Activated CD8-positive, alpha-beta memory T cell treated with anti-CD3 and anti-CD28 coated beads for 4 hours (primary cell): ENCODE measurements around the gene RPL39L.

ENCODE experiments used
- DNase-seq, 2 donors: peaks; one replicate each; pipeline ENCODE4 v3.0.0-alpha.2; 2020; ENCODE audit warnings: low read depth in 2 of 2

Gene RPL39L

GRCh38 chr3:187098923-187099512 lies 40.3 kb downstream of the RPL39L start:
- DNase-seq, result no peak

GRCh38 chr3:187093320-187093719 lies 46.0 kb downstream of the RPL39L start:
- no peak for DNase-seq

- DNase-seq, result no peak
These were observed 50.6 kb downstream of the RPL39L start for GRCh38 chr3:187088701-187089100.

- DNase-seq, result no peak
These were observed 52.5 kb downstream of the RPL39L start for GRCh38 chr3:187086831-187087230.

DNA sequence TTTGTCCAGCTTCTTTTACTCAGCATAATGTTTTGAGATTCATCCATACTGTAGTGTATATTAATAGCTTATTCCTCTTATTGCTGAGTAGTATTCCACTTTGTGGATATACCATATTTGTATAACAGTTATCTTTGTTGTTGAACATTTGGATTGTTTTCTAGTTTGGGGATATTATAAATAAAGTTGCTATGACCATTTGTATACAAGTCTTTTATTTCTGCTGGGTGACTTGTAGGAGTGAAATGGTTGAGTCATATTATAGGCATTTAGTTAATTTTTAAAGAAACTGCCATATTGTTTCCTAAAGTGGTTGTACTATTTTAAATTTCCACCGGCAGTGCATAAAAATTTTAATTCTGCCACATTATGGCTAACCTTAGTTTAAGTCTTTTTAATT lies 53.4 kb downstream of the RPL39L start:
- no peak for DNase-seq

- no peak for DNase-seq
These were observed 54.2 kb downstream of the RPL39L start for GRCh38 chr3:187085021-187085666.

GRCh38 chr3:187084580-187084979 lies 54.7 kb downstream of the RPL39L start:
- DNase-seq, result no peak

GRCh38 chr3:187084126-187084525 lies 55.2 kb downstream of the RPL39L start:
- no peak for DNase-seq

GRCh38 chr3:187082758-187083375 lies 56.4 kb downstream of the RPL39L start:
- no peak for DNase-seq

- DNase-seq, result no peak
These were observed 58.4 kb downstream of the RPL39L start for GRCh38 chr3:187080799-187081450.

GRCh38 chr3:187079090-187080022 lies 59.9 kb downstream of the RPL39L start:
- no peak for DNase-seq

GRCh38 chr3:187077537-187077936 lies 61.8 kb downstream of the RPL39L start:
- no peak for DNase-seq

- DNase-seq, result no peak
These were observed 62.2 kb downstream of the RPL39L start for GRCh38 chr3:187077085-187077484.

DNA sequence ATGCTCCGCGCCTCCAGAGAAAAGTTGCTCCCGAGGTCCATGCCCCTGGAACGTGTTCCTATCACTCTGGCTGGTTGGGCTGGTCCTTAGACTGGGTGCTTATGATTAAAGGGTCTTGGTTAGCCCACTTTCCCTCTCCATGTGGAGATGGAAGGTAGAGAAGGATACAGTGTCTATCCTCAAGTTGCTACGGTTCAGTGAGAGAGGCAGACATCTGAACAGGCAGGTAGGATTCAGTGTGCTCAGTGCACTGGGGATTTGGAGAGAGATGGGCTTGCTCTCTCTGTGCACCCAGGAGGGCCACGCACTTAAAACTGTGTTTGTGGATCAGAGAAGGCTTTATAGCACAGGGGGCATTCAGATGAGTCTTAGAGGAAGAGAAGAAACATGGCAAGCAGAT lies 63.0 kb downstream of the RPL39L start:
- no peak for DNase-seq

DNA sequence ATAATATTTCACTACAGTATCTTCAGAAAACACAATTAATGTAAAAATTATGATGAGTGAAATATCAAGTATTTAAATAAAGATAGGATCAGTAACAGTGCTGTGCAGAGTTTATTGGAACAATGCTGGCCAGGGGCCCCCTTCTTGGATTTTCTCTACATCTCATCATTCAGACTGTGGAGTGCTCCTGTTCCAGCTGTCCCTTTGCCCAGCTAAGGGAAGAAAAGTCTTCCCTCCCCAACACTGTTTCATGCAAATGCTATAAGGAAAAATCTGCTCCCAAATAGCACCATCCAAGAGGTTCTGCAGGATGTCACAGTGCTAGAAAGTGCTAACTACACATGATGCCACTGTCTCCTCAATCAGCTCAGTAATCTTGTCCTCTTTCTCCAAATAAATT lies 64.5 kb downstream of the RPL39L start:
- DNase-seq, result no peak

DNA sequence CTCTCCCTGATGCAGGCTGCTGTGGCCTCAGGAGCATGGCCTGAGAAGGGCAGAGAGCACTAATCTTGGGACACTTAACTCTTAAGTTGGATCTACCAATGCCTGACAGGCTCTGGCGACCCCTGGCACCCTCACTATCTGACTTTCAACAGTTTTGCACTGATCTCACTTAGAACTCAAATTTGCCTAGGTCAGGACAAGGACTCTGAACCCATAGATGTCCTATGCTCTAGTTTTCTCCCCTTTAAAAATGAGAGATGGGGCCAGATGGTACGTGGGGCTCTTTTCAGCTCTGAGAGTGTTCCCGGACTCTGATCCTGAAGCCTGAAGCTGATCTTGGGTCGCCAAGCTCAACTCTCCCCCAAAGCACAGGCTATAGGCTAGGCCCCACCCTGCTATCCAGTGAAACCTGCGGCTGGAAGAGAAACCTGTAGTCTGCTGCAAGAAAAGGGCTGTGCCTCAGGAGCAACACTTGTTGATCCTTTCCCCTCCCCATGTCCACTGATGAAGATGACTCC lies 65.7 kb downstream of the RPL39L start:
- DNase-seq, result no peak

- no peak for DNase-seq
These were observed 66.8 kb downstream of the RPL39L start for GRCh38 chr3:187072511-187072910.

DNA sequence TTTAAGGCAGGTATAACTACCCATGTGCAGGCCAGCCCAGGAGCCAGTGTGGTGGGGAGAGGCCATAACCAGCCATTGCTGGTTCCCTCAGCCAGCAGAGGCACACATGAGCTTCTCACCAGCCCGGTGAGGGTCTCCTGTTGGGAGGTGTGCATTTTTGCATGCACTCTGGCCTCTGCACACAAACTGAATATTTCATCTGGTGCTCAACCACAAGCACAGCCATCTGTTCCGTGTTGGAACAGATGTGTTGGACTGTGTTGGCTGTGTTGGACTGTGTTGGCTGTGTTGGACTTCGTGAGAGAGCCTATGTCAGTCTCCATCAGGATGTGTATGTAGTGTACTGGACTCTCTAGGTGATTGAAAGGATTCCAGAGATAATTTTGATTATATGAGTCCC lies 67.2 kb downstream of the RPL39L start:
- no peak for DNase-seq
